ENCODE measurements around the gene PELI2. TPM values are rescaled to one million over a fixed set of nuclear protein-coding genes. Genes with fewer than 3 reads are reported as not detected.

Gene PELI2
- total RNA-seq, 4 donors from 2014 or later, result 10.0 to 17.0 (median 13.2) TPM

- intact Hi-C loops (cut with DNase I; ENCODE audit: low total_unique reads), result no loop called here
- 67 to 71% methylated on average over 7 of the region's 7 CpGs for WGBS, 2 donors
- TF ChIP-seq POLR2A (IDR thresholded peaks at IDR 0.05) (no peak), CTCF (IDR thresholded peaks at IDR 0.05) (no peak)
- DNase-seq (ENCODE audit: low spot score in 2 of 2), result no peak
- H3K4me3 ChIP-seq (ENCODE audit: low read depth, poor library complexity, severe bottlenecking), result no peak overlapping the region
Measured at GRCh38 chr14:56170877-56171422, 52.7 kb downstream of the PELI2 start.

GRCh38 chr14:56172074-56172473 is 53.9 kb downstream of the PELI2 start:
- DNase-seq (ENCODE audit: low spot score in 2 of 2), result no peak
- WGBS, 2 donors, result 93 to 96% methylated on average over 3 of the region's 3 CpGs
- intact Hi-C loops (cut with DNase I; ENCODE audit: low total_unique reads), result no loop called here
- no peak for TF ChIP-seq POLR2A (IDR thresholded peaks at IDR 0.05)
- TF ChIP-seq CTCF (IDR thresholded peaks at IDR 0.05), result no peak
- H3K4me3 ChIP-seq (ENCODE audit: low read depth, poor library complexity, severe bottlenecking), result no peak overlapping the region

- no peak for DNase-seq (ENCODE audit: low spot score in 2 of 2)
- no peak overlapping the region for H3K4me3 ChIP-seq (ENCODE audit: low read depth, poor library complexity, severe bottlenecking)
- TF ChIP-seq CTCF (IDR thresholded peaks at IDR 0.05), result no peak
- no peak for TF ChIP-seq POLR2A (IDR thresholded peaks at IDR 0.05)
- WGBS, 2 donors, result 39 to 53% methylated on average over 3 of the region's 3 CpGs
- intact Hi-C loops (cut with DNase I; ENCODE audit: low total_unique reads), result no loop called here
Measured at GRCh38 chr14:56172571-56172971, 54.4 kb downstream of the PELI2 start.

- WGBS, 2 donors, result 84 to 90% methylated on average over 6 of the region's 6 CpGs
- H3K4me3 ChIP-seq (ENCODE audit: low read depth, poor library complexity, severe bottlenecking), result no peak overlapping the region
- no peak for DNase-seq (ENCODE audit: low spot score in 2 of 2)
- no peak for TF ChIP-seq CTCF (IDR thresholded peaks at IDR 0.05)
- no peak for TF ChIP-seq POLR2A (IDR thresholded peaks at IDR 0.05)
- intact Hi-C loops (cut with DNase I; ENCODE audit: low total_unique reads), result no loop called here
Measured at GRCh38 chr14:56173365-56173922, 55.2 kb downstream of the PELI2 start.

- WGBS, 2 donors, result 64 to 75% methylated on average over 2 of the region's 2 CpGs
- intact Hi-C loops (cut with DNase I; ENCODE audit: low total_unique reads), result no loop called here
Measured at GRCh38 chr14:56175773-56176172, 57.6 kb downstream of the PELI2 start.

More at GRCh38 chr14:56175773-56176172, 57.6 kb downstream of the PELI2 start:
- TF ChIP-seq CTCF (IDR thresholded peaks at IDR 0.05) (no peak), POLR2A (IDR thresholded peaks at IDR 0.05) (no peak)
- DNase-seq (ENCODE audit: low spot score in 2 of 2), result no peak
- H3K4me3 ChIP-seq (ENCODE audit: low read depth, poor library complexity, severe bottlenecking), result no peak overlapping the region

Data from lower leg skin (tissue), 4 donors.